GM18951 (cell line): Measurements from ENCODE around the gene BMS1.
"Not testable (repeated sequence)": the region's sequence is repeated elsewhere in the genome, so short reads cannot be mapped to it uniquely, and the experiment has no call there.

ENCODE experiments used
- POLR2A ChIP-seq: IDR thresholded peaks from 4 replicates; pipeline ENCODE4 v1.6.1; 2011; ENCODE audit warnings: mild to moderate bottlenecking; ENCODE audit not compliant: insufficient read length, insufficient read depth; ENCODE audit errors: extremely low read depth
- in situ Hi-C: fragments of 300-500 bp; cut with MboI; formaldehyde crosslinking; loops from one replicate; pipeline ENCODE4 v1.12.0; 2022; ENCODE audit warnings: low sequenced_read_pairs, mixed read lengths, inconsistent platforms; ENCODE audit not compliant: unreplicated experiment

BMS1 gene

GRCh38 chr10:42782446-42783180 lies at the start of gene BMS1:
Gene BMS1, plus strand, starts transcription at chr10:42782795. Its CDS starts 1,600 bp downstream, at chr10:42784395.
- peak; percentile 93 for TF ChIP-seq POLR2A
- in situ Hi-C loops = no loop called here

- no peak for TF ChIP-seq POLR2A
- in situ Hi-C loops = no loop called here
Measured at GRCh38 chr10:42734536-42734935, 48.1 kb upstream of the BMS1 start.

- in situ Hi-C loops = no loop called here
- no peak for TF ChIP-seq POLR2A
Measured at GRCh38 chr10:42738679-42739078, 43.9 kb upstream of the BMS1 start.

GRCh38 chr10:42741536-42741935 lies 41.1 kb upstream of the BMS1 start:
- in situ Hi-C loops = not testable (repeated sequence)

GRCh38 chr10:42743697-42744096 lies 38.9 kb upstream of the BMS1 start:
- no peak for TF ChIP-seq POLR2A
- in situ Hi-C loops = no loop called here

GRCh38 chr10:42744134-42744701 lies 38.4 kb upstream of the BMS1 start:
- in situ Hi-C loops = no loop called here
- no peak for TF ChIP-seq POLR2A

- no peak for TF ChIP-seq POLR2A
- in situ Hi-C loops = no loop called here
Measured at GRCh38 chr10:42753126-42753506, 29.5 kb upstream of the BMS1 start.

GRCh38 chr10:42753507-42754154 lies 29.0 kb upstream of the BMS1 start:
- TF ChIP-seq POLR2A = no peak
- in situ Hi-C loops = no loop called here

GRCh38 chr10:42754155-42755027 lies 28.2 kb upstream of the BMS1 start:
- TF ChIP-seq POLR2A = no peak
- in situ Hi-C loops = no loop called here

GRCh38 chr10:42755028-42755451 lies 27.6 kb upstream of the BMS1 start:
- in situ Hi-C loops = no loop called here
- TF ChIP-seq POLR2A = no peak

GRCh38 chr10:42755556-42756093 lies 27.0 kb upstream of the BMS1 start:
- TF ChIP-seq POLR2A = no peak
- in situ Hi-C loops = no loop called here

- no peak for TF ChIP-seq POLR2A
- in situ Hi-C loops = no loop called here
Measured at GRCh38 chr10:42767906-42768305, 14.7 kb upstream of the BMS1 start.

- no peak for TF ChIP-seq POLR2A
- in situ Hi-C loops = no loop called here
Measured at GRCh38 chr10:42768581-42769152, 13.9 kb upstream of the BMS1 start.
